Mesodermal cell (in vitro differentiated cells): ENCODE measurements around the gene KIAA1671.

ENCODE experiments used
- H3K27ac ChIP-seq: 2 replicates; pipeline ENCODE4 v1.7.0; 2013; ENCODE audit warnings: mild to moderate bottlenecking, low read depth, low read length, moderate library complexity; ENCODE audit not compliant: severe bottlenecking
- H3K36me3 ChIP-seq: 2 replicates; pipeline ENCODE4 v1.7.1; 2013; ENCODE audit warnings: mild to moderate bottlenecking, low read length, moderate library complexity; ENCODE audit not compliant: control insufficient read depth, insufficient read depth
- H3K4me1 ChIP-seq: one replicate; pipeline ENCODE4 v1.7.1; 2013; ENCODE audit warnings: mild to moderate bottlenecking, low read length; ENCODE audit not compliant: insufficient read depth, control insufficient read depth, poor library complexity, severe bottlenecking
- H3K4me3 ChIP-seq: 2 replicates; pipeline ENCODE4 v1.7.0; 2013; ENCODE audit warnings: low read length, control low read depth, mild to moderate bottlenecking; ENCODE audit not compliant: insufficient read depth, poor library complexity, severe bottlenecking; ENCODE audit errors: extremely low read depth
- H3K9me3 ChIP-seq: 2 replicates; pipeline ENCODE4 v1.7.1; 2013; ENCODE audit warnings: mild to moderate bottlenecking, low read length, moderate library complexity; ENCODE audit not compliant: control insufficient read depth
- WGBS, 2 experiments: methylation state at CpG; one replicate each; pipeline ENCODE4 v1.1.5; 2013; ENCODE audit warnings: missing lambda C conversion rate in 2 of 2; ENCODE audit not compliant: insufficient coverage in 2 of 2; 5-methylcytosine and 5-hydroxymethylcytosine counted together

KIAA1671 gene

DNA sequence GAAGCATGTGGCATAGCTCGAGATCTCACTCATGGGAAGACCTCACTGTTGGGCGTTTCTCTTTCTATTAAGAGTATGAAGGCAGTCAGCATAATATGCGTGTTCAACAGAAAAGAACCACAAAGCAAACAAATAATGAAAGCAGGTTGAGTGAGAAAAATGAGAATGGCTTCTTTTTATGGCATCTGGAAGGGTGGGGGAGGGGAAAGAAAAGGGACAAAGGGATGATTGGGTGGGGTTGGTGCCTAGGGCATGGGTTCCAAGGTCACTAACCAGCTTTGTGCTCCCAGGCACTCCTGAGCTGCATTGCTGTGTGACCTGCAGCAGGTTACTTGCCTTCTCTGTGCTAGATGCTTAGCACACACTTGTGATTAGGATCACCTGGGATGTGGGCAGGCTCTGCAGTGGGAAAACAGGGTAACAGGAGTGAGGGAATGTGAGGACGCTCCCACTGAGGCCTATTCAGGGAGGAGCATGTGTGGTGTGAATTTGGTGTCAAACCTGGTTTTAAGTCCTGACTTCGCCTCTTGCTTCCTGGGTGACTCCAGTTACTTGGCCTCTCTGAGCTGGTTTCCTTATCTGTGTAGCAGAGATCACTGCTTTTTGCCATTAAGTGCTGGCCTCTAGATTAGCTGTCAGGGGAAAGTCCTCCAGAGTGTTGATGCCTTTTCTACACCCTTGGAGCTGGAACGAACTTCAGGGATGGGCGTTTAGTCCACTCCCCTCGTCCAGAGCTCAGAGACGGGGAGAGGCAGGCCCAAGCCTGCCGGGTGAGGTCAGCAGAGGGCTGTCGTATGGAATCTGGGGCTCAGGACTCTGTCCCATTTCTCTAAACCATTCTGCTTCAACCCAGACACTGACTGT, 74.8 kb downstream of the KIAA1671 start:
- H3K36me3 ChIP-seq, result peaks cover 23% of the 10 kb centered on the region
- peaks cover 26% of the 10 kb centered on the region for H3K4me1 ChIP-seq
- no peak overlapping the region for H3K4me3 ChIP-seq
- H3K27ac ChIP-seq, result peak overlapping the region; percentile 66
- WGBS, 2 experiments, result 85 to 88% methylated on average over 7 of the region's 11 CpGs
- no peaks in the 10 kb centered on the region for H3K9me3 ChIP-seq

DNA sequence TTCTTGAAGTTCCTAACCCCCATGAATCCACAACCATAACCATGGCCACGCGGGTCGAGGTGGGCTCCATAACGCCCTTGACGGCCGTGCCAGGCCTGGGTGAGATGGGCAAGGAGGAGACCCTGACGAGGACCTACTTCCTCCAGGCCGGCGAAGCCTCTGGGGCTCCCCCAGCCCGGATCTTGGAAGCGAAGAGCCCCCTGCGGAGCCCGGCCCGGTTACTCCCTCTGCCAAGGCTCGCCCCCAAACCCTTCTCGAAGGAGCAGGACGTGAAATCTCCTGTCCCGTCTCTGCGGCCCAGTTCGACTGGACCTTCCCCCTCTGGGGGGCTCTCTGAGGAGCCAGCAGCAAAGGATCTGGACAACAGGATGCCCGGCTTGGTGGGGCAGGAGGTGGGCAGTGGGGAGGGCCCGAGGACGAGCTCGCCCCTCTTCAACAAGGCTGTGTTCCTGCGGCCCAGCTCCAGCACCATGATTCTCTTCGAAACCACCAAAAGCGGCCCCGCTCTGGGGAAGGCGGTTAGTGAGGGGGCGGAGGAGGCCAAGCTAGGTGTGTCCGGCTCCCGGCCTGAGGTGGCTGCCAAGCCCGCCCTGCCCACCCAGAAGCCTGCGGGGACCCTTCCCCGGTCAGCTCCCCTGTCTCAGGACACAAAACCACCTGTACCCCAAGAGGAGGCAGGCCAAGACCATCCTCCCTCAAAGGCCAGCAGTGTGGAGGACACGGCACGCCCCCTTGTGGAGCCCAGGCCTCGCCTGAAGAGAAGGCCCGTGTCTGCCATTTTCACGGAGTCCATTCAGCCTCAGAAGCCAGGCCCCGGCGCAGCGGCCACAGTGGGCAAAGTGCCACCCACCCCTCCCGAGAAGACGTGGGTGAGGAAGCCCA, 75.7 kb downstream of the KIAA1671 start:
- Histone ChIP-seq H3K9me3 (no peaks in the 10 kb centered on the region), H3K27ac (peak overlapping the region; percentile 66), H3K4me1 (peaks cover 26% of the 10 kb centered on the region), H3K36me3 (peaks cover 32% of the 10 kb centered on the region), H3K4me3 (no peak overlapping the region)
- WGBS, 2 experiments, result 85 to 89% methylated on average over 37 to 40 of the region's 45 CpGs

DNA sequence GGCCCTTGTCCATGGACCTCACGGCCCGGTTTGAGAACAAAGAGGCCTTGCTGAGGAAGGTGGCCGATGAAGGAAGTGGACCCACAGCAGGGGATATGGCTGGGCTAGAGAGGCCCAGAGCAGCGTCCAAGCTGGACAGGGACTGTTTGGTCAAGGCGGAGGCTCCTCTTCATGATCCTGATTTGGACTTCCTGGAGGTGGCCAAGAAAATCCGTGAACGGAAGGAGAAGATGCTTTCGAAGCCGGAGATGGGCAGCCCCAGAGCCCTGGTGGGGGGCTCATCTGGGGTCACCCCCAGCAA, 76.3 kb downstream of the KIAA1671 start:
- Histone ChIP-seq H3K9me3 (no peaks in the 10 kb centered on the region), H3K4me1 (peaks cover 26% of the 10 kb centered on the region), H3K4me3 (no peak overlapping the region), H3K36me3 (peaks cover 32% of the 10 kb centered on the region), H3K27ac (no peak overlapping the region)
- WGBS, 2 experiments, result 87 to 95% methylated on average over 9 of the region's 9 CpGs

DNA sequence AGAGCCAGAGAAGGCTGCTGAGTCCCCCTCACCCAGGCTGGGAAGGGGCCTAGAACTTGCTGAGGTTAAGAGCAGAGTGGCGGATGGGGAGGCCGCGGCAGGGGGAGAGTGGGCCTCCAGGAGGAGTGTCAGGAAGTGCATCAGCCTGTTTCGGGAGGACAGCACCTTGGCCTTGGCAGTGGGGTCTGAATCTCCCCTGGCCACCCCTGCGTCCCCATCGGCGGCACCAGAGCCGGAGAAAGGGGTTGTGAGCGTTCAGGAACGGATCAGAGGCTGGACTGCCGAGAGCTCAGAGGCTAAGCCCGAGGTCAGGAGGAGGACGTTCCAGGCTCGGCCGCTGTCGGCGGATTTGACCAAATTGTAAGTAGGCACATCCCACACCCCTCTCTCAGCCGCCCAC, 76.7 kb downstream of the KIAA1671 start:
- H3K27ac ChIP-seq, result no peak overlapping the region
- H3K4me1 ChIP-seq, result peaks cover 26% of the 10 kb centered on the region
- H3K4me3 ChIP-seq, result no peak overlapping the region
- peaks cover 33% of the 10 kb centered on the region for H3K36me3 ChIP-seq
- 96 to 97% methylated on average over 12 to 14 of the region's 18 CpGs for WGBS, 2 experiments
- no peaks in the 10 kb centered on the region for H3K9me3 ChIP-seq

DNA sequence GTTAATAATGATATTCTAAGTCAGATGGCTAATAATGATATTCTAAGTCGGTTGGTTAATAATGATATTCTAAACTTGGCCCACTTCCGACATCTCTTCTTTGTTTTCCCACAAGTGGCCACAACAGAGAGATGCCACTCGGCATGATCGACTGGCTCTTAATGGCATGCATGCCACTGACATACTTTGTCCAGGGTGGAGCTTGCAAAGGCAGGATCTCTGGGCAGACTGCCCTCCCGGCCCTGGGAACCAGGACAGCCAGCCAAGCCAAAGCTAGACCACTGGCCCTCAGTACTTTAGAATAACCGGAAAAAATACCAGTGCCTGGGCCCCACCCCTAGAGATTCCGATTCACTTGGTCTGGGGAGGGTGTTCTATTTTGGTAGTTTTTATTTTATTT, 78.1 kb downstream of the KIAA1671 start:
- Histone ChIP-seq H3K27ac (no peak overlapping the region), H3K4me1 (peaks cover 21% of the 10 kb centered on the region), H3K9me3 (no peaks in the 10 kb centered on the region), H3K4me3 (no peak overlapping the region), H3K36me3 (peaks cover 36% of the 10 kb centered on the region)
- WGBS, 2 experiments, result 87 to 97% methylated on average over 4 to 5 of the region's 7 CpGs

DNA sequence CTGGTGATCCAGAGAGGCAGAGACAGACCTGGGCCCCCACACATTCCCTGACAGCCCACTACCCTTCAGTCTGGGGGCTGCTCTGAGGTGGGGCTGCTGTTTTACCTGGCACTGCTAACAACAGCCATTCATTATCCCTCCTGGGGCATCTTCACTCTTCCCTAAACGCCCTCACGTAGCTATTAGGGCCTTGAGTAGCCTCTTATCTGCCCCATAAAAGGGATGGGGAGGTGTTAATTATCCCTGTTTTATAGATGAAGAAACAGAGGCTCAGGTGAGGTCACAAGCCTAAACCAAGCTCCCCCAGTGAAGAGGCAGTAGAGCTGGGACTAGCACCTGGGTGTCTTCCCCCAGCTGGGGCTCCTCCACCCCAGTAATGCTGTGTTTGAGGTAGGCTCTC, 79.5 kb downstream of the KIAA1671 start:
- Histone ChIP-seq H3K4me1 (peaks cover 9% of the 10 kb centered on the region), H3K4me3 (no peak overlapping the region)
- WGBS, 2 experiments, result no CpG with 5 or more reads among the region's 2 CpGs

DNA sequence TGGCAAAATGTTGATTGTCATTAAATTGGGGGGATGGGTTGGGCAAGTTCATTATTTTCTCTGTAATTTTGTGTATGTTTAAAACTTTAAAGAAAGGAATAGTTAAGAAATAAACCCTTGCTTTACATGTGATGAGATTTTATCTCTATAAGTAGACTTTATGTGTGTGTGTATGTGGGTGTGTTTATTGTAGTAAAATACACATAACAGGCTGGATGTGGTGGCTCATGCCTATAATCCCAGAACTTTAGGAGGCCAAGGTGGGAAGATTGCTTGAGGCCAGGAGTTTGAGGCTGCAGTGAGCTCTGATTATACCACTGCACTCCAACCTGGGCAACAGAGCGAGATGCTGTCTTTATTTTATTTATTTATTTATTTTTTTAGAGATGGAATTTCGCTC, 83.2 kb downstream of the KIAA1671 start:
- Histone ChIP-seq H3K27ac (no peak overlapping the region), H3K36me3 (peaks cover 46% of the 10 kb centered on the region), H3K9me3 (no peaks in the 10 kb centered on the region), H3K4me1 (no peaks in the 10 kb centered on the region), H3K4me3 (no peak overlapping the region)
- WGBS, 2 experiments, result no CpG with 5 or more reads among the region's 2 CpGs

More for the DNA sequence above, 79.5 kb downstream of the KIAA1671 start:
- Histone ChIP-seq H3K27ac (no peak overlapping the region), H3K36me3 (peaks cover 36% of the 10 kb centered on the region), H3K9me3 (no peaks in the 10 kb centered on the region)

DNA sequence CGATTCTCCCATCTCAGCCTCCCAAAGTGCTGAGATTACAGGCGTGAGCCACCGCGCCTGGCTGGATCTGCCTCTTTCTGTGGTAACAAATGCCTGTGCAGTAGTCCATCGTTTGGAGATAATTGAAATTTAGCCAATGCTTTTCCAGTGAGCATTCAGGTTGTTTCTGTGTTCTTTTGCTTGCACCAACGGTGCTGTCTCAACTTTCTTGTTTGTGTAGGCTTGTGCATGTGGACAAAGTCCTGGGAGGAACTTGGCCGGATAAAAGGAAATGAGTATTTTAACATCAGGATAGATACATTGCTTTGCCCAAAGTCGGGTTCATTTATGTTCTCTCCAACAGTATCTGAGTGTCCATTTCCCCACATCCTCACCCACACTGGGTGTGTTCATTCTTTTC, 85.7 kb downstream of the KIAA1671 start:
- no peaks in the 10 kb centered on the region for H3K9me3 ChIP-seq
- no peak overlapping the region for H3K4me3 ChIP-seq
- no peaks in the 10 kb centered on the region for H3K4me1 ChIP-seq
- H3K36me3 ChIP-seq, result peaks cover 43% of the 10 kb centered on the region
- H3K27ac ChIP-seq, result no peak overlapping the region
- WGBS, 2 experiments, result 95 to 97% methylated on average over 5 to 7 of the region's 8 CpGs

DNA sequence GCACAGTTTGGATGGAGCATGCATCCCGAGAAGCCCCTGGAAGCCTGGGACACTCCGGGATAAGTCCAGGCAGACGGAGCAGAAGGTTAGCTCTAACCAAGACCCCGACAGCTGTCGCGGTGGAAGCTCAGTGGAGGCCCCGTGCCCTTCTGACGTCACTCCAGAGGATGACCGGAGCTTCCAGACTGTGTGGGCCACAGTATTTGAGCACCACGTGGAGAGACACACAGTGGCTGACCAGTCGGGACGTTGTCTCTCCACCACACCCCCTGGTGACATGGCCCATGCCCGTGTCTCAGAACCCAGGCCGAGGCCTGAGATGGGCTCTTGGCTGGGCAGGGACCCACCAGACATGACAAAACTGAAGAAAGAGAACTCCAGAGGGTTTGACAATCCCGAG, 86.3 kb downstream of the KIAA1671 start:
- no peaks in the 10 kb centered on the region for H3K9me3 ChIP-seq
- H3K27ac ChIP-seq, result no peak overlapping the region
- WGBS, 2 experiments, result 92 to 99% methylated on average over 11 to 14 of the region's 15 CpGs
- peaks cover 43% of the 10 kb centered on the region for H3K36me3 ChIP-seq
- no peaks in the 10 kb centered on the region for H3K4me1 ChIP-seq
- H3K4me3 ChIP-seq, result no peak overlapping the region

DNA sequence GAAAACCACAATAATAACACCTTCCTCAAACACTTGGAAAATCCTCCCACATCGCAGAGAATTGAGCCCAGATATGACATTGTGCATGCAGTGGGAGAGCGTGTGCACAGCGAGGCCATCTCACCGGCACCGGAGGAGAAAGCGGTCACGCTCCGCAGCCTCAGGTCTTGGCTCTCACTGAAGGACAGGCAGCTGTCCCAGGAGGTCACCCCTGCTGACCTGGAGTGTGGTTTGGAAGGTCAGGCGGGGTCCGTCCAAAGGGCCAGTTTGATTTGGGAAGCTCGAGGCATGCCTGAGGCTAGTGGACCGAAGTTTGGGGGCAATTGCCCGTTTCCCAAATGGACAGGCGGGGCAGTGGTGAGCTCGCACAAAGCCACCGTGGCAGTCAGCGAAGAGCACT, 86.7 kb downstream of the KIAA1671 start:
- WGBS, 2 experiments, result 92 to 97% methylated on average over 17 of the region's 17 CpGs
- Histone ChIP-seq H3K4me3 (no peak overlapping the region), H3K9me3 (no peaks in the 10 kb centered on the region), H3K4me1 (no peaks in the 10 kb centered on the region), H3K27ac (no peak overlapping the region), H3K36me3 (peaks cover 41% of the 10 kb centered on the region)

DNA sequence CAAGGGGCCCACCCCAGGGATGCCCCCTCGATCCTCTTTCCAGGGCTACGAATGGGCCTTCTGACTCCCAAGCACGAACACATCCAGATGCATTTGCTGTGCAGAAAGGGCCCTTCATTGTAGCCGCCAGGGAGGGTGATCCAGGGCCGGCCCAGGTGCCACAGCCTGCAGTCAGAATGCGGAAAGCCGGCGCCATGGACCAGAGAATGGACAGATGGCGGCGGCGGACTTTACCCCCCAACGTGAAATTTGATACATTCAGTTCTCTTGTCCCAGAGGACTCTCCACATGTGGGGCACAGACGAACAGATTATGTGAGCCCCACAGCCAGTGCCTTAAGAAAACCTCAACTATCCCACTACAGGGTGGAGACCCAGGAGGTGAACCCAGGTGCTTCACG, 87.2 kb downstream of the KIAA1671 start:
- no peaks in the 10 kb centered on the region for H3K4me1 ChIP-seq
- peaks cover 39% of the 10 kb centered on the region for H3K36me3 ChIP-seq
- 93 to 99% methylated on average over 10 to 13 of the region's 14 CpGs for WGBS, 2 experiments
- H3K9me3 ChIP-seq, result no peaks in the 10 kb centered on the region
- no peak overlapping the region for H3K4me3 ChIP-seq
- H3K27ac ChIP-seq, result no peak overlapping the region
